MCF 10A (cell line): ENCODE data around the gene KIF6. TPM values are rescaled to one million over a fixed set of nuclear protein-coding genes. Genes with fewer than 3 reads are reported as not detected.

Experiments used
- BruUV-seq: library from RNA; stranded (reverse); fragments of 400-500 nt; replicated peaks from 2 replicates; lab custom pipeline; 2021; lab: Mats Ljungman, UMichigan
- CTCF ChIA-PET: fragments of 300-600 bp; sonication (Branson Sonifier 250); formaldehyde crosslinking; extraction: SDS; loops from one replicate; lab custom pipeline; 2021; ENCODE audit warnings: antibody characterized with exemption, inconsistent platforms; lab: Yijun Ruan, JAX
- POLR2A ChIA-PET: fragments of 300-600, 350-650 bp; sonication (Branson Sonifier 250); formaldehyde crosslinking; extraction: SDS; loops from one replicate; lab custom pipeline; 2020; ENCODE audit warnings: antibody characterized with exemption, inconsistent platforms; lab: Yijun Ruan, JAX
- DNase-seq: peaks from one replicate; pipeline ENCODE4 v3.0.0-alpha.2; 2018; ENCODE audit not compliant: unreplicated experiment
- H3K27ac Mint-ChIP-seq: one replicate; pipeline ENCODE4 v1.8.0; 2022; ENCODE audit warnings: mild to moderate bottlenecking, low read depth, mixed read lengths; ENCODE audit not compliant: unreplicated experiment
- H3K27me3 Mint-ChIP-seq: one replicate; pipeline ENCODE4 v1.8.0; 2022; ENCODE audit warnings: mixed read lengths; ENCODE audit not compliant: insufficient read depth, unreplicated experiment
- H3K36me3 Mint-ChIP-seq: one replicate; pipeline ENCODE4 v1.8.0; 2022; ENCODE audit warnings: mild to moderate bottlenecking, moderate library complexity, mixed read lengths; ENCODE audit not compliant: insufficient read depth, unreplicated experiment
- H3K4me1 Mint-ChIP-seq: one replicate; pipeline ENCODE4 v1.8.0; 2022; ENCODE audit warnings: mixed read lengths; ENCODE audit not compliant: insufficient read depth, unreplicated experiment
- H3K4me3 Mint-ChIP-seq: one replicate; pipeline ENCODE4 v1.8.0; 2022; ENCODE audit warnings: mild to moderate bottlenecking, moderate library complexity, mixed read lengths; ENCODE audit not compliant: unreplicated experiment
- H3K9me3 Mint-ChIP-seq: one replicate; pipeline ENCODE4 v1.8.0; 2022; ENCODE audit warnings: mixed read lengths; ENCODE audit not compliant: unreplicated experiment
- CTCF ChIP-seq: fragments of 200-600 bp; IDR thresholded peaks from one replicate; pipeline ENCODE4 v1.8.0; 2022; ENCODE audit warnings: antibody characterized with exemption, mild to moderate bottlenecking; ENCODE audit not compliant: unreplicated experiment
- intact Hi-C: fragments of 100-400 bp; cut with micrococcal nuclease; formaldehyde crosslinking; loops from 2 replicates; pipeline ENCODE4 v1.14.1; 2022
- total RNA-seq: library from RNA; stranded (reverse); gene quantifications from 2 replicates; pipeline ENCODE4 v1.2.3, GENCODE V29; 2022

KIF6 gene
- total RNA-seq, 1 experiment from 2014 or later, result 0.91 TPM

- Mint-ChIP-seq H3K36me3 (no peaks in the 10 kb centered on the region), H3K4me1 (no peaks in the 10 kb centered on the region), H3K27me3 (no peaks in the 10 kb centered on the region), H3K27ac (no peak overlapping the region), H3K9me3 (no peaks in the 10 kb centered on the region), H3K4me3 (no peak overlapping the region)
- ChIA-PET CTCF (interaction anchor here (0.6 kb wide), 1 partner anchor 12 kb away, joined by 3 read pairs; no protein-coding TSS in a partner anchor), POLR2A (no interaction called here)
- intact Hi-C loops, result no loop called here
- TF ChIP-seq CTCF, result no peak
- no TSS peak for BruUV-seq
- DNase-seq, result no peak
Measured at GRCh38 chr6:39342692-39343395, 382.4 kb downstream of the KIF6 start.

- H3K9me3 Mint-ChIP-seq, result no peaks in the 10 kb centered on the region
- no peaks in the 10 kb centered on the region for H3K27me3 Mint-ChIP-seq
- H3K4me3 Mint-ChIP-seq, result no peak overlapping the region
- peaks cover under 1% of the 10 kb centered on the region for H3K4me1 Mint-ChIP-seq
- intact Hi-C loops, result no loop called here
- ChIA-PET POLR2A (no interaction called here), CTCF (interaction anchor here (0.5 to 1.8 kb wide), 4 partner anchors 20 to 1685 kb away, joined by 3 to 8 read pairs (median 4); no protein-coding TSS in a partner anchor)
- BruUV-seq, result no TSS peak
- no peak for TF ChIP-seq CTCF
- DNase-seq, result no peak
- H3K27ac Mint-ChIP-seq, result no peak overlapping the region
- H3K36me3 Mint-ChIP-seq, result no peaks in the 10 kb centered on the region
Measured at GRCh38 chr6:39341937-39342336, 383.3 kb downstream of the KIF6 start.

DNA sequence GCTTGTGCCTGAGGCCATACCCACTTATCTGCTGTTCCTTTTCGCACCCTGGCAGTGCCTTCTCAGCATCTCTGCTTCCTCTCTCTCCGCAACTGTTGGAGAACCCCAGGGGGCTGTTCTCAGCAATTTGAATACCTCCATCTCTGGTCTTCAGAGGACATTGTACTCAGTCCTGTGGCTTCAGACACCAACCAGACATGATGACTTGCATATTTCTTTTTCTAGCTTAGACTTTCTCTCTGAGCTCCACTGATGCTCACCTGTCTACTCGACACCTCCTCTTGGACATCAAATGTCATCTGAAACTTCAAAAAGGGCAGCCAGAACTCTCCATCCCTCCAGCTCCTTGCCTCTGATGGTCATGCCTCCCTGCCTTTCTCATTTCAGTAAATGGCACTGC lies 383.9 kb downstream of the KIF6 start:
- POLR2A ChIA-PET, result no interaction called here
- Mint-ChIP-seq H3K27ac (no peak overlapping the region), H3K9me3 (no peaks in the 10 kb centered on the region), H3K4me3 (no peak overlapping the region), H3K36me3 (no peaks in the 10 kb centered on the region), H3K4me1 (peaks cover 6% of the 10 kb centered on the region), H3K27me3 (no peaks in the 10 kb centered on the region)
- TF ChIP-seq CTCF, result no peak
- intact Hi-C loops, result no loop called here
- no TSS peak for BruUV-seq
- CTCF ChIA-PET, result interaction anchor here (0.5 to 1.8 kb wide), 7 partner anchors 17 to 1686 kb away, joined by 3 to 8 read pairs (median 3); no protein-coding TSS in a partner anchor
- no peak for DNase-seq

GRCh38 chr6:39339868-39340550 lies 385.2 kb downstream of the KIF6 start:
- no peaks in the 10 kb centered on the region for H3K27me3 Mint-ChIP-seq
- no peak for DNase-seq
- H3K36me3 Mint-ChIP-seq, result no peaks in the 10 kb centered on the region
- no peak overlapping the region for H3K27ac Mint-ChIP-seq
- no peak for TF ChIP-seq CTCF
- no peak overlapping the region for H3K4me3 Mint-ChIP-seq
- BruUV-seq, result no TSS peak
- ChIA-PET POLR2A (no interaction called here), CTCF (interaction anchor here (0.5 to 1.8 kb wide), 5 partner anchors 9 to 553 kb away, joined by 3 to 8 read pairs (median 4); no protein-coding TSS in a partner anchor)
- intact Hi-C loops, result no loop called here
- H3K9me3 Mint-ChIP-seq, result no peaks in the 10 kb centered on the region
- peaks cover 6% of the 10 kb centered on the region for H3K4me1 Mint-ChIP-seq
